HG02678 (cell line): Measurements from ENCODE around the gene ASXL1.
"Not testable (repeated sequence)": the region's sequence is repeated elsewhere in the genome, so short reads cannot be mapped to it uniquely, and the experiment has no call there.

Experiments
- ATAC-seq: cut with Tn5 transposase; IDR thresholded peaks from one replicate; pipeline ENCODE4 v1.9.1; 2021; ENCODE audit warnings: mild to moderate bottlenecking, moderate library complexity; ENCODE audit not compliant: unreplicated experiment

Gene ASXL1

DNA sequence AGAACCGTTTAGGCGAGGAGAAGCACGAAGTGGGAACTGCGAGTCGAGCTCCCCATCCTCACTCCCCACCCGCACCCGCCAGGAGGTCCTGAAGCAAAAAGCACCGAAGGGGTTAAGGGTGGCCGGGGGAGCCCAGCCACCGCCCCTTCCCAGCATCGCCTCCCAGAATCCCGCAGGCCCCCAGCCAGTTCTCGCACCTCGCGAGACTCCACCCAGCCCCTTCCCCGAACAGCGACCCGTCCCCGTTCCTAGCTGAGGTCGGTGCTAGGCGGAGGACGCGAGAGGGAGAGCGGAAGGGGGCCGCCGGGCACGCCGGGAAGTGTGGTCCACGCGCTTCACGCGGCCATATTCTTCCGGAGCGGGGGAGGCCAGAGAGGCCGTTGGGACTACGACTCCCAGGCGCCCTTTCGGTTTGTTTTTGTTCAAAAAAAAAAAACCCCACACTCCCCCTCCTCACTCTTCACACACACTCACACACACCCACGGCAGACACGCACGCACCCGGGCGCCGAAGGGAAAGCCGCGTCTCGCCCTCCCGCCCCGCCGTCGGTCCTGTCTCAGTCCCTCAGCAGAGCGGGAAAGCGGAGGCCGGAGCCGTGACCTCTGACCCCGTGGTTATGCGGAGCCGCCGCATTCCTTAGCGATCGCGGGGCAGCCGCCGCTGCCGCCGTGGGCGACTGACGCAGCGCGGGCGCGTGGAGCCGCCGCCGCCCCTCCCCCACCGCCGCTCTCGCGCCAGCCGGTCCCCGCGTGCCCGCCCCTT, at the start of gene ASXL1:
Gene ASXL1 (plus strand): TSS at position 463 of the 763 bp plus-strand sequence. CDS start 445 bp downstream, outside the sequence.
- ATAC-seq, result peak; percentile 79

DNA sequence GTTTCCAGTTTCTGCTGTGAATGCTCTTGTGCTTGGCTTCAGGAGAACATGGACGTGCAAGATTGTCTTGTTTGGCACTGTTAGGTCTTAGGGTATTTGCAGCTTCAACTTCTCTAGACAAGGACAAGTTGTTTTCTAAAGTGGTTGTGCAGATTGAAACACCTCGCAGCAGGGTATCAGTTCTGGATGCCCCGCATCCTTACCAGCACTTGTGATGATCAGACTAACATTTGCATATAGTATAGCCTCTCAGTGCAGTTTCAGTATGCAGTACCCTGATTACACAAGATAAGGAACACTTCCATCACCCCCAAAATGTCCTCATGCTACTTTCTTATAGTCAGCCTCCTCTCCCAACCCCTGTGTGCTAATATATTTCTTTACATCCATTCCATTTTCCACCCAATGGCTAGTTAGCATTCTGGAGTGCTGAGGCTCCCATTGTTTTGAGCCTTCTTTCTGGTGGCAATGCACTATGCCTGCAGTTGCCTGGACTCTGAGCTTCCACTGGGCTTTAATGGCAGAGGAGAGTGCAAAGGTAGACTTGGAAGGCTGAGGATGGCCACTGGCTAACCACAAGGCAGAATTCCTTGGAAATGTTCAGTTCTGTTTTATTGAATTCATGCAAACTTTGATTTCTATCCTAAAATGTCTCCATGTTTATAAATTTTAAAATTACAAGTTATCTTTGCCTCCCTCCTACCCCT, 45.3 kb upstream of the ASXL1 start:
- no peak for ATAC-seq

DNA sequence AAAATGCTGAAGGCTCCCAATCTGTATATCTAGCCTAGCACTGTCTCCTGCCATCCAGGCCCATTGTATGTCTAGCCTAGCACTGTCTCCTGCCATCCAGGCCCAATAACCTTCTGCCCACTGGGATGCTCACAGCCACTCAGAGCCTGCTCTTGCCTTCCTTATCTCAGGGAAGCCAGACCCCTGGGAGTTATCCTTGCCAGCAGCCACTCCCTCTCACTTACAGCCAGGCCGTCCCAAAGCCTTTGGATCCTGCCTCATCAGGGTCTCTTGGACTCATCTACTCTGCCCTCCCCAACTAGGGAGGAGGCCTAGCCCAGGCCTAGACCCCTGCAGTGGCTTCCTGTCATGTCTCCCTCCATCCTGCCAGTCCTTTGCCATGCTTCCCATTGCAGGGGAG, 43.4 kb upstream of the ASXL1 start:
- ATAC-seq, result no peak

DNA sequence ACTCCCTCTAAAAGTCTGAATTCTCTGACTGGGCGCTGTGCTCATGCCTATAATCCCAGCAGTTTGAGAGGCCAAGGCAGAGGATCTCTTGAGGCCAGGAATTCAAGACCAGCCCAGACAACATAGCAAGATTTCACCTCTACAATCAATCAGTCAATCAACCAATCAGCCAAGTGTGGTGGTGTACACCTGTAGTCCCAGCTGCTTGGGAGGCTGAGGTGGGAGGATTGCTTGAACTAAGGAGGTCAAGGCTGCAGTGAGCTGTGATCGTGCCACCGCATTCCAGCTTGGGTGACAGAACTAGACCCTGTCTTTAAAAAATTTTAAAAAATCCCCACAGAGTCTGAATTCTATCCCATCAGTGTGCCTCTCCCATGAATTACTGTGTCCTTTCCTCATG, 42.7 kb upstream of the ASXL1 start:
- ATAC-seq, result no peak

DNA sequence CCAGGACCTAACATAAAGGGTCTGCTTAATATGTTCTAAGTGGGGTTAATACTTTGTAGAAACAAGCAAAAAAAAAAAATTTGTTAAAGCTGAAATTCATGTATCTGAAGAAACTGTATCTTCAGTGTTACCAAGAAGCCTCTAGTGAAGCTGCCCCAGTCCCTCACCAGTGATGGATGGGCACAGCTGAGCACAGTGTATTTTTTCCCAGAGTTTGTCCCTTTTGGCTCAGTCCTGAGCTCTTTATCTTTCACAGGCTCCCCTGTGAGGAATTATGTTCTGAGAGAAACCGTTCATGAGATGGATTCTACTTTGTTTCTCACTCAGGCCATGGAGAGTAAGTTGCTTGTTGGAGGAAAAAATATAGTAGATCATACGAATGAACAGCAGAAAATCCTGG, 42.2 kb upstream of the ASXL1 start:
- no peak for ATAC-seq

DNA sequence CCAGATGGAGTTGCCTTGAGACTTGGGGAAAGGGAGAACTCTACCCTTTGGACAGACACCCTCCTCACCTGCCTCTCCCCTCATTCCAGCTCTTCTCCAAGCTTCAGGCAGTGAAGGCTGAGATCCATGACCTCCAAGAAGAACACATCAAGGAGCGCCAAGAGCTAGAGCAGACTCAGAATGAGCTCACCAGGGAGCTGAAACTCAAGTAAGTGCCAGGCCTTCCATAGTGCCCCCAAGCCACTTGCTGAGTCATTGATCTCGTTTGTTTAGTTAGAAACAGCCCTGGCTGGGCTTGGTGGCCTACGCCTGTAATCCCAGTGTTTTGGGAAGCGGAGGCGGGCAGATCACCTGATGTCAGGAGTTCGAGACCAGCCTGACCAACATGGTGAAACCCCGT, 41.5 kb upstream of the ASXL1 start:
- no peak for ATAC-seq

DNA sequence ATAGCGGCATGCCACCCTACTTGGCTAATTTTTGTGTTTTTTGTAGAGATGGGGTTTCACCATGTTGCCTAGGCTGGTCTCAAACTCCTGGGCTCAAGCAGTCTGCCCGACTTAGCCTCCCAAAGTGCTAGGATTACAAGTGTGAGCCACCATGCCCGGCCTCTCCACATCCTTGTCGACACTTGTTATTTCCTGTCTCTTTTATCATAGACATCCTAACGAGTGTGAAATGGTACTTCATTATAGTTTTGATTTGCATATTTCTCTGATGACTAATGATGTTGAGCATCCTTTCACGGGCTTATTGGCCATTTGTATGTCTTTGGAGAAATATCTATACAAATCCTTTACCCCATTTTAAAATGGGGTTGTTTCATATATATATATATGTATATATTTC, 39.0 kb upstream of the ASXL1 start:
- no peak for ATAC-seq

DNA sequence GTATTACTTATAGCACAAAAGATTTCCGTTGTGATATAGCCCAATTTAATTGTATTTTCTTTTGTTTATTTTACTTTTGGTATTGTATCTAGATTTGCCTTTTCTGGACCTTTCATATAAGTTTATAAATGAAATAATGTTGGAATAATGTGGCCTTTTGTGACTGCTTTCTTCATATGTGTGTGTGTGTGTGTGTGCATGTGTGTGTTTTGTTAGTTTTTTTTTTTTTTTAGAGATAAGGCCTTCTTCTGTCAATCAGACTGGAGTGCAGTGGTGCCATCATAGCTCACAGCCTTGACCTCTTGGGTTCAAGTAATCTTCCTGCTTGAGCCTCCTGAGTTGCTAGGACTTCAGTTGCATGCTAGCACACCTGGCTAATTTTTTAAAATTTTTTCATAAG, 37.8 kb upstream of the ASXL1 start:
- ATAC-seq, result no peak

DNA sequence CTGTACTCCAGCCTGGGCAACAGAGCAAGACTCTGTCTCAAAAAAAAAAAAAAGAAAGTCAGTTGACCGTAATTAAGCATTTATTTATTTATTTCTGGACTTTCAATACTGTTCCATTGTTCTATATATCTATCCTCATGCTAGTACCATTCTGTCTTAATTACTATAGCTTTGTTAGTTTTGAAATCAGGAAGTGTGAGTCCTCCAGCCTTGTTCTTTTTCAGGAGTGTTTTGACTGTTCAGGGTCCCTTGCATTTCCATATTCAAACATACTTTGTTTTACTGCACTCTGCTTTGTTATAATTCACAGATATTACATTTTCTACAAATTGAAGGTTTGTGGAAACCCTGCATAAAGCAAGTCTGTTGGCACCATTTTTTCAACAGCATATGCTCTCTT, 36.7 kb upstream of the ASXL1 start:
- no peak for ATAC-seq

DNA sequence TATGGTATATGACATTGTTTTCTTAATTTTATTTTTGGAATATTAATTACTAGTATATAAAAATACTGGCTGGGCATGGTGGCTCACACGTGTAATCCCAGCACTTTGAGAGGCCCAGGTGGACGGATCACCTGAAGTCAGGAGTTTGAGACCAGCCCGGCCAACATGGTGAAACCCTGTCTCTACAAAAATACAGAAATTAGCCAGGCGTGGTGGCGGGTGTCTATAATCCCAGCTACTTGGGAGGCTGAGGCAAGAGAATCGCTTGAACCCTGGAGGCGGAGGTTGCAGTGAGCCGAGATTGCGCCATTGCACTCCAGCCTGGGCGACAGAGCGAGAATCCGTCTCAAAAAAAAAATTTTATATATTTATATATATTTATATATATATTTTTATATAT, 35.9 kb upstream of the ASXL1 start:
- ATAC-seq, result not testable (repeated sequence)

DNA sequence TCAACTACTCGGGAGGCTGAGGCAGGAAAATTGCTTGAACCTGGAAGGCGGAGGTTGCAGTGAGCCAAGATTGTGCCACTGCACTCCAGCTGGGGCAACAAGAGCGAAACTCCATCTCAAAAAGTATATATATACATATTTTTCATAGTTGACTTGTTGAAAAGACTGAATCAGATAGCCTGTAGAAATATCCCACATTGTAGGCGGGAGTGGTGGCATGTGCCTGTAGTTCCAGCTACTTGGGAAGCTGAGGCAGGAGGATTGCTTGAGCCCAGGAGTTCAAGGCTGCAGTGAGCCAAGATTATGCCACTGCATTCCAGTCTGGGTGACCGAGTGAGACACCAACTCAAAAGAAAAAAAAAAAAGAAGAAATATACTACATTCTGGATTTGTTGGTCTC, 34.4 kb upstream of the ASXL1 start:
- ATAC-seq, result not testable (repeated sequence)

DNA sequence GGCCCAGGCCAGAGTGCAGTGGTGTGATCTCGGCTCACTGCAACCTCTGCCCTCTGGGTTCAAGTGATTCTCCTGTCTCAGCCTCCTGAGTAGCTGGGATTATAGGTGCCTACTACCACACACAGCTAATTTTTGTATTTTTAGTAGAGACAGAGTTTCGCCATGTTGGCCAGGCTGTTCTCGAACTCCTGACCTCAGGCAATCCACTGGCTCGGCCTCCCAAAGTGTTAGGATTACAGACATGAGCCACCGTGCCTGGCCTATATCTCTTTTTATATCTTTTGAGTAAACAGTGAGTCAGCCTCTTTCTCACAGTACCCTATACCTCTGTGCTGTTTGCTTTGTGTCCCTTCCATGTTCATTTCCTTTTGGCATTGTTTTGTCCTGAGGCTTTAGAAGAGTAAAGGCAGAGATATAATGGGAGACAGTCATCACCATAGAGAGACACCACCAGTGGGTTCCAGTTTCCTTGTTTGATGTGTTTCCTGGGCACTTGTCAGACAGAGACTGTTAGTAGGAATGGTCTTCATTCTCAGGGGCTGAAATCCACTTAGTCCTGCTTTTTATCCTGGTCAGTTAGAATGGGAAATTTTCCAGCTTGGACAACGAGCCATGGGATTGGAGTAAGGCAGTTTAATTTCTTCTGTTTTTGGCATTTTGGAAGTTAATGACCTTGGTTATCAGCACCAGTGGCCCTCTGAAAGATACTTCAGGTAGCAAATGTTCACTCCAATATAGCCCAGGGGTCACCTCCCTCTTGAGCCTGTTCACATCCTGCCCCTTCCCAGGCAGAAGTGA, 32.2 kb upstream of the ASXL1 start:
- no peak for ATAC-seq

DNA sequence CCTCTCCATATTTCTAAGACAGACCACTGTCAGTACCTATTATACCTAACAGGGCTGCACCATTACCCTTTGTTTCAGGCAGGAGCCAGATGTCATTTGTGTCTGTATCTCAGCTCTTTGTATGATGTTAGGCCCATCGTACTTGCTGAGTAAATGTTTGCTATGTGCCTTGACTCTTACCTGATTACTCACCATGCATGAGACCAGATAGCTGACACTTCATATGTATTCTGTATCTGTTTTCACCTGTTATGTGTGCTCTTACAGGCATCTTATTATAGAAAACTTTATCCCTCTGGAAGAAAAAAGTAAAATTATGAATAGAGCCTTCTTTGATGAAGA, 31.7 kb upstream of the ASXL1 start:
- ATAC-seq, result no peak

DNA sequence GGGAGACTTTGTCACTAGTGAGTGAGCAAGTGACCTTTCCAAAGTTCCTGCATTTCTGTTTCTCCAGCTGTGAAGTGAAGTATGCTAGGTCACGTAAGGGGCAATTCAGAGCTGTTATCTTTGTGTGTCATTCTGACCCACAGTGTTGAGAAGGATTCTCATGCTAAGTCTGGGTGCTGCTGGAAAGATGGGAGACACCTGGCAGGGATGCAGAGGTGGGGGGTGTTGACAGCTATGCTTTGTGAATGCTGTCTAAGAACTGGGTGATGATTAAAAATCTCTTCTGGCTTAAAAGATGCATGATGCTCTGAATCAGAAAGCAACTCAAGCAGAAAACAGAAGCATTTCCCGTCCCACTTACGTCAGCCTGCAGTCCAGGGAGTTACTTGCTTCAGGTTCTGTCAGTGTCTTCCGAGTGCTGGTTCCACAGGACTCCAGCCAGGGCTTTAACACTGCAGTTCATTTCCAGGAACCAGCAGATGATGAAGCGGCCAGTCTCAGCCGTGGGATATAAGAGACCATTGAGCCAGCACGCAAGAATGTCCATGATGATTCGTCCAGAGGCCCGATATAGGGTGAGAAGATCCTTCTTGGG, 30.9 kb upstream of the ASXL1 start:
- ATAC-seq, result no peak

DNA sequence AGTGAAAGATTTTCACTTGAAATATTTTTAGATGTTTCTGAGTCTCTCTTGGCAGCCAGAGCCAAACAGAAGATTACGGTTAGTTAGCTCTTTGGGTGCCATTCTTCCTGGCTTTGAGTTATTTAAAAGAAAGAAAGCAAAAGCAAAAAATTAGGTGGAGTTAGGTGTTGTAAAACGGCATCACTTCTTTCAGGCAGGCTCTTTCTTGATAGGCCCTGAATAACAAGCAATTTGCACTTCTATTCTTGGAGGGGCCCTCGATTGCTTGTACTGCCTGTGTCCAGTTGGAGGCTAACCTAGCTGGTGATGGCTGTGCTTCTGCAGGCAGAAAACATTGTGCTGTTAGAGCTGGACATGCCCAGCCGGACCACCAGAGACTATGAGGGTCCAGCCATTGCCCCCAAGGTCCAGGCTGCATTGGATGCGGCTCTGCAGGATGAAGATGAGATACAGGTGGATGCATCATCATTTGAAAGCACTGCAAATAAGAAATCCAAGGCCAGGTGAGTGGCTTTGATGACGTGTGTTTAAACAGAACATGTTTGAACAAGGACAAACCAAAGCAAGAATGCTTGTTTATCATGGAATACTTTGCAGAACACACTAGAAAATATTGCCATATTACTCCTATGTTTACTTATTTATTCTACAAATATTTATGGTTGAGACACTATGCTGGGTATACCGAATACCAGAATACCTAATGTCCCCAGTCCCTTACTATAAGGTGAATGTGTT, 28.1 kb upstream of the ASXL1 start:
- ATAC-seq, result no peak

DNA sequence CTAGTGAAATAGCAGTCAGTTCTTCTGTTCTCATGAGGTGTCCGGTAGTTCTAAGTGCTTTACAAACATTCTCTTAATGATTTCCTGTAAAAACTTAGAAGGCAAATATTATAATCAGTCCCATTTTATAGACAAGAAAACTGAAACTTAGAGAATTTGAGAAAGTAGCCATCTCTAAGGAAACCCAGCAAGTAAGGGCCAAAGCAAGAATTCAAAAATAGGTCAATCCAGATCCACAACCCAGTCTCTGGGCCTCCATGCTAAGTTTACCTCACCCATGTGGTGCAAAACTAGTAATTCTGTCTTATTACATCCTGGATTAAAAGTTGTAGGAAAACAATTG, 27.6 kb upstream of the ASXL1 start:
- no peak for ATAC-seq

DNA sequence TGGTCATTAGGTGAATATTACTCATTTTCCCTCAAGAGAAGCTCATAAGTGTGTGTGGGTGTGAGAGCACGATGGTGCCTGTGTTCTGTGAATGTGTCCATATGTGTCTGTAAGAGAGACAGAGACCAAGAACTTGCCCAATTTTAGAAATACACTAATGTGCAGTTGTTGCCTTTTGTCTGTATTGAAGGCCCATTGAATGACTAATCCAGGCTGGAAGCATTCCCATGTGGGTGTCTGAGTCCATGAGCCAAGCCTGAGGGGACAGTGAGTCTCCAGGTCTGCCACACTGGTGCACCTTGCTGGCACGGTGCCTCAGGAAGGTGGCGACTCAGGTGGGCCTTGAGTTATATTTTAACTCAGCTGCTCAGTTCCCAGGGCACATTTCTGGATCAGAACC, 25.5 kb upstream of the ASXL1 start:
- ATAC-seq, result no peak

DNA sequence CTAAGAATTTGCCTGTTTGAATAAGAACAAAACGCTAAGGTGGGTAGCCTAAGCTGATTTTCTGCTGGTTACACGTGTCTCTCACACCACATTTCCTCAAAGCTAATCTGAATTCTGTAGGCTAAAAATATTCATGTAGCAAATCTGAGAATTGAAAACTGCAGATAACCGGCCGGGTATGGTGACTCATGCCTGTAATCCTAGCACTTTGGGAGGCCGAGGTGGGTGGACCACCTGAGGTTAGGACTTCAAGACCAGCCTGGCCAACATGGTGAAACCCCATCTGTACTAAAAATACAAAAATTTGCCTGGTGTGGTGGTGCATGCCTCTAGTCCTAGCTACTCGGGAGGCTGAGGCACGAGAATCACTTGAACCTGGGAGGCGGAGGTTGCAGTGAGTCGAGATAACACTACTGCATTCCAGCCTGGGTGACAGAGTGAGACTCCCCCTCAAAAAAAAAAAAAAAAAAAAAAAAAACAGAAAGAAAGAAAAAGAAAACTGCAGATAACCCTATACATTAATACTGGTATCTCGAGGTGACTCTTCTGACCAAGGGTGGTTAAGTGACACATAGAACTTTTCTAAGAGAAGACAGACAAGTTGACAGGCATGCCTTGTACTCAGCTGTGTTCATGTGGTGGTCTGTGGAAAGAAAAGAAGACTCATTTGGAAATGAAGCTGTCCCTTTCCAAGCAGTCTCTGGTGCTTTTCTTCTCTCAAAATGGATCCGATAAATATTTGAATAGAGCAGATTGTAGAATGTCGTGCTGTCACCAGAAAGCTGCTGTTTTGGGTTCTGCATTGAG, 24.7 kb upstream of the ASXL1 start:
- ATAC-seq, result peak; percentile 67

DNA sequence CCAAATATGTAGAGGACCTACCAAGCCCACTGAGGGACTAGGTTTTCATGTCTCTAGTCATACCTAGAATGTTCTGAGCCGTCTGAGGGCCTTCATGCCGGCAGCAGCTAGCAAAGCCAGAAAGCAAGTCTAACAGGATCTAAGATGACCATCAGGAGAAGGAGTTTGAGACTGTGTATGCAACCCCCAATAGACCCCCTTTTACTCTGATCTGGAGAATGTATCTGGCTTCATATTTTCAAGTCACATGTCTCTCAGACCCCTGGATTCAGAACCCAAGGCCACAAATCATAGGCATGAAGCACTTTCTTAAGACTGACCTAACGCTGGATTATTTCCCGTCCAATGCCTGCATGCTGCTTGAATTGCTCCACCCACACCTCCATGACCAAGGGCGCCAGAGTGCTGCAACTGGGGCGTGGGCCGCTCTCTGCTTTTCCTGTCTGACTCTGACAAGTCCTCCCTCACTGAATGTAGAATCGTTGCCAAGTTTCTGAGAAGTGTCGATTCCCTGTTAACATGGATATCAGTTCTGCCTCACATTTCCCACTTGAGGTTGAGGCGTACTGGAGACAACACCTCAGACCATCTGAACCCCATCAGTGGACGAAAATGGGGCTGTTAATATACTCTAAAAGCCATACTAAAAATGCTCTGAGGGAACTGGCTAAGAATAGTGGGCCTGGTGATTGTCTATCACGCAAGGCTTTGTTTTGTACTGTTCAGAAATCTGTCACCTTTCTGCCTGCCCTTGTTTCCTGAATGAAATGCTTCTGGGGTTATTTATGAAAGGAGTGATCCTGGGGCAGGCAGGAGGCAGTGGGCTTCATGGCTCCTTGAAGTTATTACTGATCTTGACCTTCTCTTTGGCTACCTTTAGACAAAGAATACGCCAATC, 23.9 kb upstream of the ASXL1 start:
- peak; percentile 10 for ATAC-seq
